ENCODE measurements around the gene COL3A1.

DNA sequence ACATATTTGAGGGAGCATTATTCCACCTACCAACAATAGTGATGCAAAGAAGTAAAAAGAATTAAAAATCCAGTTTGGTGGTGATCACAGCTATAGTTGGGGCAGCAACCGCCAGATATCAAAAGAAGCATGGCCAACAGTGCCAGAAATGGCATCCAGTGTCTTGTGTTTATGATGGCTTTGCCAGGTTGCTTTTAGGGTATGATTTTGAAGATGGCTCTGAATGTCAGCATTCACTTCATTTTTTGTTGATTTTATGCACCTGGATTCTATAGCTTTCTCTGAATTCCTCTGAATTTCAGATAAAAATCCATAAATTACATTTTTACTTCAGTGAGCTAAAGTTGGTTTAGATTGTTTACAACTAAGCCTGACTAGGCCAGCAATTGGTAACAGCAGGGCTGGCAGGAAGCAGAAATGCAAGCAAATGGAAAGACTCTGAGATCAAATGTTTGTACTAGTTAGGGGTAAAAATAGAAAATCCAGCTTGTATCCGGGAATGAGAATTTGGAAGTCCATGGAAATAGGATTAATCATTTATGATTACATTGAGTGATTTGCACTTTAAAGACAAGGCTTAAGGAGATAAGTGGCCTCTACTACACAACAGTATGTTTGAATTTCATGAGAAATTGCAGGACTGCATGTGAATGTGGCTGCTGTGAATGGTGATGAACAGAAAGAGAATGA, 40.4 kb downstream of the COL3A1 start:
- TF ChIP-seq EZH2 (IDR thresholded peaks at IDR 0.05; ENCODE audit: borderline replicate concordance) (no peak), EZH2phosphoT487 (IDR thresholded peaks at IDR 0.05; ENCODE audit: low read depth, severe bottlenecking, unreplicated experiment) (no peak)
- TF ChIP-seq, protein P1, sequence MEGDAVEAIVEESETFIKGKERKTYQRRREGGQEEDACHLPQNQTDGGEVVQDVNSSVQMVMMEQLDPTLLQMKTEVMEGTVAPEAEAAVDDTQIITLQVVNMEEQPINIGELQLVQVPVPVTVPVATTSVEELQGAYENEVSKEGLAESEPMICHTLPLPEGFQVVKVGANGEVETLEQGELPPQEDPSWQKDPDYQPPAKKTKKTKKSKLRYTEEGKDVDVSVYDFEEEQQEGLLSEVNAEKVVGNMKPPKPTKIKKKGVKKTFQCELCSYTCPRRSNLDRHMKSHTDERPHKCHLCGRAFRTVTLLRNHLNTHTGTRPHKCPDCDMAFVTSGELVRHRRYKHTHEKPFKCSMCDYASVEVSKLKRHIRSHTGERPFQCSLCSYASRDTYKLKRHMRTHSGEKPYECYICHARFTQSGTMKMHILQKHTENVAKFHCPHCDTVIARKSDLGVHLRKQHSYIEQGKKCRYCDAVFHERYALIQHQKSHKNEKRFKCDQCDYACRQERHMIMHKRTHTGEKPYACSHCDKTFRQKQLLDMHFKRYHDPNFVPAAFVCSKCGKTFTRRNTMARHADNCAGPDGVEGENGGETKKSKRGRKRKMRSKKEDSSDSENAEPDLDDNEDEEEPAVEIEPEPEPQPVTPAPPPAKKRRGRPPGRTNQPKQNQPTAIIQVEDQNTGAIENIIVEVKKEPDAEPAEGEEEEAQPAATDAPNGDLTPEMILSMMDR (IDR thresholded peaks at IDR 0.05; ENCODE audit: poor library complexity), result no peak

Data from hepatocyte (in vitro differentiated cells).